HL-60 (cell line): Measurements from ENCODE around the gene ROCK2.

ENCODE experiments used
- DNase-seq, 2 experiments: peaks; one replicate each; pipeline ENCODE4 v3.0.0-alpha.2; 2010 to 2020; ENCODE audit warnings: low read depth in 1 of 2, low spot score in 1 of 2
- H3K27ac ChIP-seq: fragments of 250-450 bp; sonication (Bioruptor Pico); replicated peaks from 2 replicates; pipeline ENCODE4 v1.5.1; 2020; ENCODE audit warnings: mild to moderate bottlenecking, moderate library complexity
- H3K27me3 ChIP-seq: fragments of 250-450 bp; sonication (Bioruptor Pico); 2 replicates; pipeline ENCODE4 v1.5.1; 2021; ENCODE audit warnings: mild to moderate bottlenecking, moderate library complexity; ENCODE audit not compliant: insufficient read depth, poor library complexity, severe bottlenecking
- H3K4me3 ChIP-seq: replicated peaks from 2 replicates; pipeline ENCODE4 v1.5.1; 2011; ENCODE audit warnings: mild to moderate bottlenecking, control low read depth, low read length; ENCODE audit not compliant: insufficient read depth
- GABPA ChIP-seq: IDR thresholded peaks from 2 replicates; pipeline ENCODE4 v1.6.1; 2012; ENCODE audit warnings: low read depth
- POLR2AphosphoS5 ChIP-seq: IDR thresholded peaks from 2 replicates; pipeline ENCODE4 v1.6.1; 2012; ENCODE audit warnings: low read depth
- SPI1 ChIP-seq: IDR thresholded peaks from 2 replicates; pipeline ENCODE4 v1.6.1; 2012; ENCODE audit warnings: low read depth, mild to moderate bottlenecking, borderline replicate concordance
- long read RNA-seq: library from polyadenylated mRNA; unstranded; transcript quantifications from one replicate; pipeline ENCODE4 v2.0.0, GENCODE V29; 2020
- TF ChIP-seq, protein P1 (sequence below): IDR thresholded peaks from one replicate; pipeline ENCODE4 v1.5.1; 2011; ENCODE audit warnings: low read length, control low read depth, inconsistent platforms; ENCODE audit not compliant: insufficient read depth
- TF ChIP-seq, protein P2 (sequence below): IDR thresholded peaks from 2 replicates; pipeline ENCODE4 v1.6.1; 2012; ENCODE audit warnings: low read depth; ENCODE audit not compliant: insufficient replicate concordance

ROCK2 gene
- long read RNA-seq, partial matches to known transcripts: 1 of 3 reads
- long read RNA-seq, other reads (novel, unspliced or antisense): 2 of 3 reads

- peak within 1 kb of the TSS; percentile 83 for H3K4me3 ChIP-seq
- H3K27ac ChIP-seq: peak within 1 kb of the TSS; percentile 76
- TF ChIP-seq, protein P1, sequence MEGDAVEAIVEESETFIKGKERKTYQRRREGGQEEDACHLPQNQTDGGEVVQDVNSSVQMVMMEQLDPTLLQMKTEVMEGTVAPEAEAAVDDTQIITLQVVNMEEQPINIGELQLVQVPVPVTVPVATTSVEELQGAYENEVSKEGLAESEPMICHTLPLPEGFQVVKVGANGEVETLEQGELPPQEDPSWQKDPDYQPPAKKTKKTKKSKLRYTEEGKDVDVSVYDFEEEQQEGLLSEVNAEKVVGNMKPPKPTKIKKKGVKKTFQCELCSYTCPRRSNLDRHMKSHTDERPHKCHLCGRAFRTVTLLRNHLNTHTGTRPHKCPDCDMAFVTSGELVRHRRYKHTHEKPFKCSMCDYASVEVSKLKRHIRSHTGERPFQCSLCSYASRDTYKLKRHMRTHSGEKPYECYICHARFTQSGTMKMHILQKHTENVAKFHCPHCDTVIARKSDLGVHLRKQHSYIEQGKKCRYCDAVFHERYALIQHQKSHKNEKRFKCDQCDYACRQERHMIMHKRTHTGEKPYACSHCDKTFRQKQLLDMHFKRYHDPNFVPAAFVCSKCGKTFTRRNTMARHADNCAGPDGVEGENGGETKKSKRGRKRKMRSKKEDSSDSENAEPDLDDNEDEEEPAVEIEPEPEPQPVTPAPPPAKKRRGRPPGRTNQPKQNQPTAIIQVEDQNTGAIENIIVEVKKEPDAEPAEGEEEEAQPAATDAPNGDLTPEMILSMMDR: no peak
- TF ChIP-seq, protein P2, sequence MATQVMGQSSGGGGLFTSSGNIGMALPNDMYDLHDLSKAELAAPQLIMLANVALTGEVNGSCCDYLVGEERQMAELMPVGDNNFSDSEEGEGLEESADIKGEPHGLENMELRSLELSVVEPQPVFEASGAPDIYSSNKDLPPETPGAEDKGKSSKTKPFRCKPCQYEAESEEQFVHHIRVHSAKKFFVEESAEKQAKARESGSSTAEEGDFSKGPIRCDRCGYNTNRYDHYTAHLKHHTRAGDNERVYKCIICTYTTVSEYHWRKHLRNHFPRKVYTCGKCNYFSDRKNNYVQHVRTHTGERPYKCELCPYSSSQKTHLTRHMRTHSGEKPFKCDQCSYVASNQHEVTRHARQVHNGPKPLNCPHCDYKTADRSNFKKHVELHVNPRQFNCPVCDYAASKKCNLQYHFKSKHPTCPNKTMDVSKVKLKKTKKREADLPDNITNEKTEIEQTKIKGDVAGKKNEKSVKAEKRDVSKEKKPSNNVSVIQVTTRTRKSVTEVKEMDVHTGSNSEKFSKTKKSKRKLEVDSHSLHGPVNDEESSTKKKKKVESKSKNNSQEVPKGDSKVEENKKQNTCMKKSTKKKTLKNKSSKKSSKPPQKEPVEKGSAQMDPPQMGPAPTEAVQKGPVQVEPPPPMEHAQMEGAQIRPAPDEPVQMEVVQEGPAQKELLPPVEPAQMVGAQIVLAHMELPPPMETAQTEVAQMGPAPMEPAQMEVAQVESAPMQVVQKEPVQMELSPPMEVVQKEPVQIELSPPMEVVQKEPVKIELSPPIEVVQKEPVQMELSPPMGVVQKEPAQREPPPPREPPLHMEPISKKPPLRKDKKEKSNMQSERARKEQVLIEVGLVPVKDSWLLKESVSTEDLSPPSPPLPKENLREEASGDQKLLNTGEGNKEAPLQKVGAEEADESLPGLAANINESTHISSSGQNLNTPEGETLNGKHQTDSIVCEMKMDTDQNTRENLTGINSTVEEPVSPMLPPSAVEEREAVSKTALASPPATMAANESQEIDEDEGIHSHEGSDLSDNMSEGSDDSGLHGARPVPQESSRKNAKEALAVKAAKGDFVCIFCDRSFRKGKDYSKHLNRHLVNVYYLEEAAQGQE: no peak
- peak; percentile 43; the same call in 1 of the 2 replicates for TF ChIP-seq SPI1
- peak; percentile 48; the same call in 1 of the 2 replicates for TF ChIP-seq POLR2AphosphoS5
- no peak for TF ChIP-seq GABPA
- DNase-seq: peak; percentile 43 to 82
- H3K27me3 ChIP-seq: no peaks in the 10 kb centered on the region
Observed at GRCh38 chr2:11344342-11344955, at the start of gene ROCK2. TSS of gene ROCK2 (minus strand) at chr2:11344636. CDS start at chr2:11344136, 500 bp downstream.

DNA sequence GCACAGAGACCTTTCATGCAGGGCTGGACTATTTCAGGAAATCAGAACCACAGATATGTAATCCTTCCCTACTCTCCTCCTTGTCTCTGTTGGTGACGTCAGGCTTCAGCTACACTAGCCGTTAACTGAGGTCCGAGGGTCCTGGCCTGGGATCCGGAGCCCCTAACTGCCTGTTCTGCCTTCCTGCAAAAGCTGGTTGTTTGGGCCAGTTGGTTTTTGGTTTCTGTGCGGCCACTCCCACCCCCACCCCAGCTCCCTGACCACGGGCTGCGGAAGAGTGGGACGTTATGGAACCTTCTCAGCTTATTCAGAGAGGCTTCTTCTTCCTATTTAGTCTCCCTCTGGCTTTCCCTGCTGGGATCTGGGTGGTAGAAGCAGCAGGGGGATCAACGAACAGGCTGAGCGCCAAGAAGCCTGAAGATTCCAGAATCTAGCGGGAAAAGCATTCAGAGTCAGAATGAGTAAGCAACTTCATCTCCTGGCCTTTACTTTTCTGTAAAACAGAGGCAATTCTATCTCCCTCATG lies 49.3 kb upstream of the ROCK2 start:
- TF ChIP-seq POLR2AphosphoS5 (no peak), SPI1 (no peak), GABPA (no peak)
- TF ChIP-seq, protein P2: no peak
- TF ChIP-seq, protein P1: no peak
- no peak overlapping the region for H3K4me3 ChIP-seq
- DNase-seq: no peak
- H3K27ac ChIP-seq: no peak overlapping the region
- no peaks in the 10 kb centered on the region for H3K27me3 ChIP-seq

- Histone ChIP-seq H3K27me3 (no peaks in the 10 kb centered on the region), H3K27ac (no peak overlapping the region), H3K4me3 (no peak overlapping the region)
- TF ChIP-seq POLR2AphosphoS5: no peak
- TF ChIP-seq, protein P2: no peak
- no peak for TF ChIP-seq GABPA
- no peak for TF ChIP-seq SPI1
- TF ChIP-seq, protein P1: no peak
- DNase-seq: no peak
Observed at GRCh38 chr2:11391942-11392266, 47.5 kb upstream of the ROCK2 start.
